ENCODE measurements around the gene IL4I1. TPM values are rescaled to one million over a fixed set of nuclear protein-coding genes. Genes with fewer than 3 reads are reported as not detected.

Gene IL4I1
- polyA plus RNA-seq, 1 experiment, result 0.30 TPM

GRCh38 chr19:49912965-49913685 is 16.4 kb upstream of the IL4I1 start:
- CTCF ChIA-PET, result no interaction called here
- POLR2A ChIA-PET, result no interaction called here
- H3K4me3 ChIP-seq (ENCODE audit: low read depth, low read length), result no peak overlapping the region
- TF ChIP-seq CTCF (IDR thresholded peaks at IDR 0.05; ENCODE audit: low read depth, low read length), result peak; percentile 21; the same call in 1 of the 2 replicates
- H3K9me3 ChIP-seq (ENCODE audit: control insufficient read depth, insufficient read depth, low read length), result no peaks in the 10 kb centered on the region; the same call in 1 of the 2 replicates
- H3K27ac ChIP-seq (ENCODE audit: low read depth, low read length), result peak overlapping the region; percentile 31
- DNase-seq (ENCODE audit: low read depth, low spot score), result no peak
- H3K27me3 ChIP-seq (ENCODE audit: control insufficient read depth, insufficient read depth, low read length), result no peaks in the 10 kb centered on the region

- TF ChIP-seq CTCF (IDR thresholded peaks at IDR 0.05; ENCODE audit: low read depth, low read length), result no peak
- Histone ChIP-seq H3K27me3 (ENCODE audit: control insufficient read depth, insufficient read depth, low read length) (no peaks in the 10 kb centered on the region), H3K27ac (ENCODE audit: low read depth, low read length) (peak overlapping the region; percentile 52), H3K4me3 (ENCODE audit: low read depth, low read length) (no peak overlapping the region), H3K9me3 (ENCODE audit: control insufficient read depth, insufficient read depth, low read length) (no peaks in the 10 kb centered on the region; the same call in 1 of the 2 replicates)
- ChIA-PET POLR2A (interaction anchor here (0.9 kb wide), 1 partner anchor 34 kb away, joined by 3 read pairs; the partner anchor contains the start of genes AKT1S1 and TBC1D17), CTCF (no interaction called here)
- no peak for DNase-seq (ENCODE audit: low read depth, low spot score)
Observed at GRCh38 chr19:49911381-49912145, 14.9 kb upstream of the IL4I1 start.

GRCh38 chr19:49910179-49910578 is 13.5 kb upstream of the IL4I1 start:
- H3K27ac ChIP-seq (ENCODE audit: low read depth, low read length), result no peak overlapping the region
- H3K9me3 ChIP-seq (ENCODE audit: control insufficient read depth, insufficient read depth, low read length), result no peaks in the 10 kb centered on the region; the same call in 1 of the 2 replicates
- H3K4me3 ChIP-seq (ENCODE audit: low read depth, low read length), result no peak overlapping the region
- no peaks in the 10 kb centered on the region for H3K27me3 ChIP-seq (ENCODE audit: control insufficient read depth, insufficient read depth, low read length)
- TF ChIP-seq CTCF (IDR thresholded peaks at IDR 0.05; ENCODE audit: low read depth, low read length), result no peak
- POLR2A ChIA-PET, result no interaction called here
- no peak for DNase-seq (ENCODE audit: low read depth, low spot score)
- CTCF ChIA-PET, result no interaction called here

- CTCF ChIA-PET, result no interaction called here
- H3K27me3 ChIP-seq (ENCODE audit: control insufficient read depth, insufficient read depth, low read length), result no peaks in the 10 kb centered on the region
- H3K9me3 ChIP-seq (ENCODE audit: control insufficient read depth, insufficient read depth, low read length), result no peaks in the 10 kb centered on the region; the same call in 1 of the 2 replicates
- TF ChIP-seq CTCF (IDR thresholded peaks at IDR 0.05; ENCODE audit: low read depth, low read length), result no peak
- no peak for DNase-seq (ENCODE audit: low read depth, low spot score)
- H3K4me3 ChIP-seq (ENCODE audit: low read depth, low read length), result no peak overlapping the region
- POLR2A ChIA-PET, result interaction anchor here (0.5 kb wide), 1 partner anchor 98 kb away, joined by 3 read pairs; no protein-coding TSS in a partner anchor
- H3K27ac ChIP-seq (ENCODE audit: low read depth, low read length), result no peak overlapping the region
Observed at GRCh38 chr19:49908480-49909420, 12.1 kb upstream of the IL4I1 start.
